Measurements from ENCODE around the gene SNAPC2.
"Not testable (repeated sequence)": the region's sequence is repeated elsewhere in the genome, so short reads cannot be mapped to it uniquely, and the experiment has no call there.

Gene SNAPC2

GRCh38 chr19:7910321-7911161, 9.6 kb upstream of the SNAPC2 start:
- no peak for DNase-seq

GRCh38 chr19:7911508-7912143, 8.5 kb upstream of the SNAPC2 start:
- no peak for DNase-seq

- no peak for DNase-seq
Observed at GRCh38 chr19:7912144-7912696, 7.9 kb upstream of the SNAPC2 start.

- DNase-seq, result no peak
Observed at GRCh38 chr19:7912697-7913564, 7.2 kb upstream of the SNAPC2 start.

- no peak for DNase-seq
Observed at GRCh38 chr19:7913652-7914051, 6.5 kb upstream of the SNAPC2 start.

GRCh38 chr19:7914099-7914498, 6.0 kb upstream of the SNAPC2 start:
- DNase-seq, result no peak

GRCh38 chr19:7914598-7915045, 5.5 kb upstream of the SNAPC2 start, which contains the start of gene TGFBR3L:
Gene TGFBR3L (plus strand): TSS chr19:7914830.
- no peak for DNase-seq

GRCh38 chr19:7915250-7916102, 4.7 kb upstream of the SNAPC2 start:
- DNase-seq, result no peak

- DNase-seq, result no peak
Observed at GRCh38 chr19:7916103-7916954, 3.8 kb upstream of the SNAPC2 start.

- DNase-seq, result no peak
Observed at GRCh38 chr19:7916955-7917266, 3.2 kb upstream of the SNAPC2 start.

GRCh38 chr19:7917267-7918061, 2.7 kb upstream of the SNAPC2 start:
- DNase-seq, result no peak

- DNase-seq, result not testable (repeated sequence)
Observed at GRCh38 chr19:7918062-7918614, 2.0 kb upstream of the SNAPC2 start.

GRCh38 chr19:7918615-7919421, 1.3 kb upstream of the SNAPC2 start:
- DNase-seq, result no peak

GRCh38 chr19:7920519-7921301, 572 bp downstream of the SNAPC2 start:
- DNase-seq, result peak; percentile 98

- no peak for DNase-seq
Observed at GRCh38 chr19:7921302-7921966, 1.3 kb downstream of the SNAPC2 start.

GRCh38 chr19:7921967-7922835, 2.1 kb downstream of the SNAPC2 start:
- no peak for DNase-seq

- DNase-seq, result no peak
Observed at GRCh38 chr19:7922836-7923195, 2.7 kb downstream of the SNAPC2 start.

Measured in hippocampal formation (tissue), 2 donors.